K562 (cell line): ENCODE data around the gene CTBP2. TPM values are rescaled to one million over a fixed set of nuclear protein-coding genes. Genes with fewer than 3 reads are reported as not detected.

ENCODE experiments used
- ATAC-seq: fragments of 200-7000 bp; cut with Tn5 transposase; 3 replicates; pipeline ENCODE4 v1.9.1; 2020; ENCODE audit warnings: moderate library complexity
- BruUV-seq: library from RNA; stranded (reverse); fragments of 400-500 nt; replicated peaks from 2 replicates; lab custom pipeline; 2021; lab: Mats Ljungman, UMichigan
- CTCF ChIA-PET: fragments of 300-600 bp; formaldehyde crosslinking; extraction: SDS; loops from one replicate; lab custom pipeline; 2021; ENCODE audit warnings: low intra/inter-chr PET ratio; lab: Yijun Ruan, JAX
- POLR2A ChIA-PET: fragments of 300-600, 350-650 bp; sonication (Branson Sonifier 250); formaldehyde crosslinking; extraction: SDS; loops from one replicate; lab custom pipeline; 2021; ENCODE audit warnings: antibody characterized with exemption, inconsistent platforms; lab: Yijun Ruan, JAX
- DNase-seq, 4 experiments: peaks; one replicate each; pipeline versions ENCODE4 v3.0.0 to v3.0.0-alpha.2; 2011 to 2018; ENCODE audit warnings: low spot score in 3 of 4, mixed read lengths in 3 of 4; ENCODE audit errors: extremely low read depth in 1 of 4
- FAIRE-seq: peaks from 2 replicates; lab custom pipeline; 2011; peaks lifted over from hg19 to GRCh38; lab: Jason Lieb, UNC
- H2AFZ ChIP-seq: 2 replicates; pipeline ENCODE4 v1.6.0; 2011; ENCODE audit warnings: low read depth, low read length, control low read depth, inconsistent platforms
- H3K27ac ChIP-seq: fragments of 200-600 bp; 3 replicates; pipeline ENCODE4 v1.8.0; 2011; ENCODE audit warnings: low read depth, mild to moderate bottlenecking, control low read depth, inconsistent platforms, low read length, moderate library complexity, mixed read lengths; ENCODE audit errors: extremely low read depth
- H3K27me3 ChIP-seq, 2 experiments: fragments of 300-600 bp in 1 of 2; 2 replicates in 1 of 2; 3 replicates in 1 of 2; pipeline versions ENCODE4 v1.6.0 to v1.8.0; 2011; ENCODE audit warnings: inconsistent platforms in 2 of 2, low read length in 2 of 2, mild to moderate bottlenecking in 1 of 2, mixed read lengths in 1 of 2, moderate library complexity in 1 of 2; ENCODE audit not compliant: control insufficient read depth in 2 of 2, insufficient read depth in 2 of 2
- H3K36me3 ChIP-seq: fragments of 300-600 bp; 3 replicates; pipeline ENCODE4 v1.8.0; 2011; ENCODE audit warnings: mild to moderate bottlenecking, low read length, inconsistent platforms; ENCODE audit not compliant: control insufficient read depth, insufficient read depth
- H3K4me1 ChIP-seq, 2 experiments: fragments of 200-600 bp in 1 of 2; replicated peaks in 1 of 2; 2 replicates in 1 of 2; 3 replicates in 1 of 2; pipeline versions ENCODE4 v1.5.1 to v1.8.0; 2011; ENCODE audit warnings: inconsistent platforms in 2 of 2, low read length in 2 of 2, mild to moderate bottlenecking in 1 of 2, mixed read lengths in 1 of 2, moderate library complexity in 1 of 2; ENCODE audit not compliant: control insufficient read depth in 2 of 2, insufficient read depth in 2 of 2
- H3K4me2 ChIP-seq: 2 replicates; pipeline ENCODE4 v1.6.1; 2011; ENCODE audit warnings: low read length, control low read depth, inconsistent platforms, mixed read lengths; ENCODE audit not compliant: insufficient read depth
- H3K4me3 ChIP-seq: fragments of 200-600 bp; sonication (generic), shearing (Covaris generic); 2 replicates; pipeline ENCODE4 v1.5.1; 2016; ENCODE audit warnings: control low read depth, inconsistent platforms
- H3K79me2 ChIP-seq: fragments of 200-600 bp; 3 replicates; pipeline ENCODE4 v1.8.0; 2011; ENCODE audit warnings: low read length, inconsistent platforms; ENCODE audit not compliant: control insufficient read depth, insufficient read depth
- H3K9ac ChIP-seq, 2 experiments: 2 replicates each; pipeline versions ENCODE4 v1.6.0 to v1.6.1; 2011; ENCODE audit warnings: low read depth in 2 of 2, low read length in 2 of 2, control low read depth in 1 of 2, inconsistent platforms in 1 of 2, mild to moderate bottlenecking in 1 of 2, mixed read lengths in 1 of 2; ENCODE audit not compliant: insufficient read depth in 1 of 2
- H3K9me1 ChIP-seq: one replicate; pipeline ENCODE4 v1.6.0; 2011; ENCODE audit warnings: inconsistent platforms, mild to moderate bottlenecking, low read length, moderate library complexity; ENCODE audit not compliant: control insufficient read depth, insufficient read depth
- H3K9me3 ChIP-seq: replicated peaks from 2 replicates; pipeline ENCODE4 v1.5.1; 2011; ENCODE audit warnings: low read depth, low read length, inconsistent platforms; ENCODE audit not compliant: control insufficient read depth, insufficient read depth
- H4K20me1 ChIP-seq: replicated peaks from 2 replicates; pipeline ENCODE4 v1.6.1; 2011; ENCODE audit warnings: low read length, inconsistent platforms, mixed read lengths; ENCODE audit not compliant: control insufficient read depth, insufficient read depth
- CEBPB ChIP-seq: fragments of 450-650 bp; IDR thresholded peaks from 2 replicates; pipeline ENCODE4 v1.6.1; 2016; ENCODE audit warnings: missing genetic modification characterization, missing compliant biosample characterization
- PHF8 ChIP-seq: fragments of 200-600 bp; sonication (generic); IDR thresholded peaks from 2 replicates; pipeline ENCODE4 v1.6.1; 2012; ENCODE audit warnings: mixed run types, mild to moderate bottlenecking, inconsistent platforms, low read length, moderate library complexity, borderline replicate concordance
- RFX1 ChIP-seq: fragments of 450-650 bp; IDR thresholded peaks from 2 replicates; pipeline ENCODE4 v1.6.1; 2016; ENCODE audit warnings: mild to moderate bottlenecking, moderate library complexity
- SIX5 ChIP-seq, 2 experiments: IDR thresholded peaks; 2 replicates each; pipeline ENCODE4 v1.6.1; 2011; ENCODE audit warnings: low read length in 2 of 2, borderline replicate concordance in 1 of 2, low read depth in 1 of 2, mild to moderate bottlenecking in 1 of 2, moderate library complexity in 1 of 2; ENCODE audit not compliant: insufficient read depth in 1 of 2
- TFAM ChIP-seq: fragments of 250-450 bp; sonication (Bioruptor Pico); conservative IDR thresholded peaks from 2 replicates; pipeline ENCODE4 v1.5.0; 2021; ENCODE audit warnings: mild to moderate bottlenecking, moderate library complexity
- ZBTB17 ChIP-seq: fragments of 450-650 bp; formaldehyde crosslinking; IDR thresholded peaks from 2 replicates; pipeline ENCODE4 v1.4.0; 2020; ENCODE audit warnings: mild to moderate bottlenecking
- ZNF274 ChIP-seq: IDR thresholded peaks from 2 replicates; pipeline ENCODE4 v1.6.1; 2011; ENCODE audit warnings: low read depth, mild to moderate bottlenecking, low read length, moderate library complexity, borderline replicate concordance
- ZNF3 ChIP-seq: fragments of 250-450 bp; sonication (Bioruptor Pico); IDR thresholded peaks from 2 replicates; pipeline ENCODE4 v1.5.0; 2021; ENCODE audit warnings: mild to moderate bottlenecking, moderate library complexity
- WGBS: fragments of 100-300 bp; shearing (Covaris generic); methylation state at CpG from one replicate; pipeline ENCODE4 v1.1.6; 2016; ENCODE audit warnings: low coverage, mixed read lengths; ENCODE audit not compliant: insufficient coverage; ENCODE audit errors: missing lambda C conversion rate; 5-methylcytosine and 5-hydroxymethylcytosine counted together
- in situ Hi-C: fragments of 300-500 bp; cut with MboI; formaldehyde crosslinking; loops from 4 replicates; pipeline ENCODE4 v1.15.0; 2018; ENCODE audit warnings: inconsistent platforms, mixed read lengths
- intact Hi-C: fragments of 100-400 bp; cut with micrococcal nuclease; formaldehyde crosslinking; loops from 2 replicates; pipeline ENCODE4 v1.14.2; 2022
- polyA plus RNA-seq, 8 experiments: library from polyadenylated mRNA; depleted of rRNA in 4 of 8; stranded (reverse) in 5 of 8; unstranded in 3 of 8; fragments of >200 nt; fragmentation: Nextera tagmentation in 2 of 8; fragmentation: Illumina TruSeq in 1 of 8; extraction: Ambion mirVana in 2 of 8; extraction: Trizol in 1 of 8; gene quantifications; 2 replicates each; pipeline versions ENCODE4 v1.2.1 to v1.2.3, GENCODE V29; 2011 to 2014; ENCODE audit warnings: inconsistent platforms in 1 of 8, missing spikeins in 1 of 8
- total RNA-seq, 7 experiments: library from RNA; depleted of rRNA in 6 of 7; stranded (reverse); fragments of >200 nt in 6 of 7; fragmentation: Illumina TruSeq in 2 of 7; extraction: Trizol in 2 of 7; gene quantifications; 2 replicates each; pipeline versions ENCODE4 v1.2.1 to v1.2.3, GENCODE V29; 2011 to 2021; ENCODE audit warnings: low replicate concordance in 1 of 7

CTBP2 gene
- total and polyA plus RNA-seq, 9 of the 15 experiments (the other 6 are each of a cell fraction or from before 2014, with no cell fraction given), result 1.3 to 8.8 (median 5.1) TPM

DNA sequence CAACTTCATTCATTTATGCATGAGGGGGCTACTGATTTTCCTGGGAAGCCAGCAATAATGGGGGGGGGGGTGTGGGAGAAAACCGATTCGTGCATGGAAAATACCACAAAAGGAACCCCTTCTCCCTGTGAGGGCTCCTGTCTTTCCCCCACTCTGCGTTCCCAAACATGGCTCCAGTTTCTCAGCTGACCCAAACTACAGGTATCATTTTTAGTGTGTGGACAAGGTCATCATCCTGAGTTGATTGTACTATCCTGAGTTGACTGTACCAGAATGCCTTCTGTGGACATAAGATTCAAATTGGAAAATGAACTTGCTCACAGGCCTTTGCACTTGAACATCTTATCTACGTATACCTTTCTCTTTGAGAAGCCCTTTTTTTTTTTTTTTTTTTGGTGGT, 168.5 kb downstream of the CTBP2 start:
- FAIRE-seq, result no peak
- Histone ChIP-seq H3K4me1 (no peaks in the 10 kb centered on the region), H3K4me2 (no peak overlapping the region), H3K9me3 (no peaks in the 10 kb centered on the region), H3K9ac (no peak overlapping the region), H3K27ac (no peak overlapping the region), H3K9me1 (no peaks in the 10 kb centered on the region), H3K4me3 (no peak overlapping the region), H3K79me2 (no peaks in the 10 kb centered on the region), H3K36me3 (no peaks in the 10 kb centered on the region), H4K20me1 (no peaks in the 10 kb centered on the region), H3K27me3 (no peaks in the 10 kb centered on the region), H2AFZ (no peak overlapping the region)
- no peak for ATAC-seq
- in situ Hi-C loops (no loop called here), intact Hi-C loops (no loop called here)
- TF ChIP-seq ZNF3 (no peak), CEBPB (tag) (no peak), TFAM (CRISPR knock-in tag) (no peak), ZBTB17 (CRISPR knock-in tag) (no peak), ZNF274 (no peak), RFX1 (no peak), SIX5 (IDR thresholded peaks at IDR 0.05; ENCODE audit: borderline replicate concordance in 1 of 2, insufficient read depth in 1 of 2, low read depth in 1 of 2, low read length in 2 of 2) (no peak), PHF8 (no peak)
- WGBS, result no CpG with 5 or more reads among the region's 4 CpGs
- POLR2A ChIA-PET, result no interaction called here
- BruUV-seq, result no TSS peak
- DNase-seq, result no peak
- CTCF ChIA-PET, result no interaction called here
